GM23338 (cell line): Measurements from ENCODE around the gene ZNF627. TPM values are rescaled to one million over a fixed set of nuclear protein-coding genes. Genes with fewer than 3 reads are reported as not detected.
A peak's percentile ranks its signal among the peaks of the same experiment; 100 is the strongest.

Experiments used
- ATAC-seq: fragments of 200-7000 bp; cut with Tn5 transposase; 3 replicates; pipeline ENCODE4 v1.9.1; 2020
- DNase-seq: peaks from one replicate; pipeline ENCODE4 v3.0.0-alpha.2; 2015; ENCODE audit warnings: low spot score
- H2AFZ ChIP-seq: fragments of 200-600 bp; sonication (generic); 2 replicates; pipeline ENCODE4 v1.8.0; 2016; ENCODE audit warnings: antibody characterized with exemption, mild to moderate bottlenecking, moderate library complexity
- H3F3A ChIP-seq: fragments of 200-600 bp; sonication (generic); replicated peaks from 2 replicates; pipeline ENCODE4 v1.8.0; 2017; ENCODE audit warnings: antibody characterized with exemption, mixed run types, low read depth
- H3K27ac ChIP-seq: fragments of 200-600 bp; sonication (generic); 2 replicates; pipeline ENCODE4 v1.6.1; 2016; ENCODE audit warnings: low read depth
- H3K27me3 ChIP-seq: fragments of 200-600 bp; sonication (generic); 2 replicates; pipeline ENCODE4 v1.8.0; 2016; ENCODE audit warnings: mild to moderate bottlenecking, mixed run types, moderate library complexity; ENCODE audit not compliant: insufficient read depth
- H3K36me3 ChIP-seq: fragments of 200-600 bp; sonication (generic); 2 replicates; pipeline ENCODE4 v1.8.0; 2016; ENCODE audit warnings: mild to moderate bottlenecking; ENCODE audit not compliant: insufficient read depth
- H3K4me1 ChIP-seq: fragments of 200-600 bp; sonication (generic); 2 replicates; pipeline ENCODE4 v1.8.0; 2016; ENCODE audit warnings: mild to moderate bottlenecking, moderate library complexity; ENCODE audit not compliant: insufficient read depth
- H3K4me2 ChIP-seq: fragments of 200-600 bp; sonication (generic); 2 replicates; pipeline ENCODE4 v1.7.1; 2017; ENCODE audit warnings: mixed run types
- H3K4me3 ChIP-seq: fragments of 200-600 bp; sonication (generic); 2 replicates; pipeline ENCODE4 v1.6.1; 2016; ENCODE audit warnings: mixed run types
- H3K79me2 ChIP-seq: fragments of 200-600 bp; sonication (generic); replicated peaks from 2 replicates; pipeline ENCODE4 v1.8.0; 2017; ENCODE audit warnings: mild to moderate bottlenecking; ENCODE audit not compliant: insufficient read depth
- H3K9me2 ChIP-seq: fragments of 200-600 bp; sonication (generic); 2 replicates; pipeline ENCODE4 v1.8.0; 2017; ENCODE audit not compliant: insufficient read depth
- H4K20me1 ChIP-seq: fragments of 200-600 bp; sonication (generic); replicated peaks from 2 replicates; pipeline ENCODE4 v1.8.0; 2017; ENCODE audit warnings: mild to moderate bottlenecking; ENCODE audit not compliant: insufficient read depth
- H3K27ac Mint-ChIP-seq: 2 replicates; pipeline ENCODE4 v1.8.0; 2020; ENCODE audit warnings: inconsistent platforms, mild to moderate bottlenecking, moderate library complexity, mixed read lengths
- H3K27me3 Mint-ChIP-seq: 3 replicates; pipeline ENCODE4 v1.8.0; 2022; ENCODE audit warnings: low read depth, mild to moderate bottlenecking, moderate library complexity, mixed read lengths, inconsistent platforms; ENCODE audit not compliant: insufficient read depth, poor library complexity
- H3K36me3 Mint-ChIP-seq: 3 replicates; pipeline ENCODE4 v1.8.0; 2021; ENCODE audit warnings: low read depth, mild to moderate bottlenecking, inconsistent platforms, moderate library complexity, mixed read lengths
- H3K4me1 Mint-ChIP-seq: 3 replicates; pipeline ENCODE4 v1.8.0; 2020; ENCODE audit warnings: mild to moderate bottlenecking, inconsistent platforms, mixed read lengths
- H3K4me3 Mint-ChIP-seq: 3 replicates; pipeline ENCODE4 v1.8.0; 2021; ENCODE audit warnings: moderate library complexity, mild to moderate bottlenecking, inconsistent platforms, mixed read lengths
- H3K9me3 Mint-ChIP-seq: 3 replicates; pipeline ENCODE4 v1.8.0; 2020; ENCODE audit warnings: moderate library complexity, mild to moderate bottlenecking, inconsistent platforms, mixed read lengths
- CREB1 ChIP-seq: fragments of 250-450 bp; sonication (Bioruptor Pico); IDR thresholded peaks from 2 replicates; pipeline ENCODE4 v1.5.0; 2020; ENCODE audit warnings: low read depth, mild to moderate bottlenecking, moderate library complexity
- EZH2 ChIP-seq: fragments of 200-600 bp; sonication (generic); IDR thresholded peaks from one replicate; pipeline ENCODE4 v1.8.0; 2017; ENCODE audit warnings: antibody characterized with exemption, mild to moderate bottlenecking, low read depth; ENCODE audit not compliant: unreplicated experiment
- EZH2phosphoT487 ChIP-seq: fragments of 200-600 bp; sonication (generic); IDR thresholded peaks from one replicate; pipeline ENCODE4 v1.8.1; 2018; ENCODE audit warnings: antibody characterized with exemption; ENCODE audit not compliant: unreplicated experiment
- JUNB ChIP-seq: IDR thresholded peaks from one replicate; pipeline ENCODE4 v1.6.1; 2016; ENCODE audit warnings: antibody characterized with exemption; ENCODE audit not compliant: unreplicated experiment
- NANOG ChIP-seq: IDR thresholded peaks from 2 replicates; pipeline ENCODE4 v1.6.1; 2016; ENCODE audit warnings: antibody characterized with exemption, borderline replicate concordance
- POLR2AphosphoS5 ChIP-seq: IDR thresholded peaks from 2 replicates; pipeline ENCODE4 v1.6.1; 2016; ENCODE audit warnings: antibody characterized with exemption, low read depth
- STAT1 ChIP-seq: IDR thresholded peaks from one replicate; pipeline ENCODE4 v1.6.1; 2016; ENCODE audit warnings: antibody characterized with exemption; ENCODE audit not compliant: unreplicated experiment
- ZNF114 ChIP-seq: fragments of 250-450 bp; sonication (Bioruptor Pico); IDR thresholded peaks from 2 replicates; pipeline ENCODE4 v1.5.0; 2020; ENCODE audit warnings: mild to moderate bottlenecking, moderate library complexity
- ZNF331 ChIP-seq: fragments of 250-450 bp; sonication (Bioruptor Pico); IDR thresholded peaks from 2 replicates; pipeline ENCODE4 v1.5.0; 2020; ENCODE audit warnings: low read depth, mild to moderate bottlenecking, moderate library complexity
- polyA plus RNA-seq: library from polyadenylated mRNA; unstranded; fragments of >200 nt; fragmentation: Nextera tagmentation; extraction: Ambion mirVana; gene quantifications from 2 replicates; pipeline ENCODE4 v1.2.1, GENCODE V29; 2016
- total RNA-seq: library from RNA; depleted of rRNA; stranded (reverse); fragments of >200 nt; shearing (Covaris generic); gene quantifications from 2 replicates; pipeline ENCODE4 v1.2.3, GENCODE V29; 2014
- TF ChIP-seq, protein P1 (sequence below): fragments of 250-450 bp; sonication (Bioruptor Pico); IDR thresholded peaks from 2 replicates; pipeline ENCODE4 v1.5.0; 2020; ENCODE audit warnings: mild to moderate bottlenecking, moderate library complexity
- TF ChIP-seq, protein P2 (sequence below): IDR thresholded peaks from 2 replicates; pipeline ENCODE4 v1.6.1; 2016; ENCODE audit warnings: antibody characterized with exemption
- TF ChIP-seq, protein P3 (sequence below), 2 experiments: fragments of 200-600 bp in 1 of 2; sonication (generic) in 1 of 2; conservative IDR thresholded peaks; 2 replicates each; pipeline versions ENCODE4 v1.5.1 to v1.6.1; 2016 to 2017; ENCODE audit warnings: antibody characterized with exemption in 2 of 2, low read depth in 2 of 2, mild to moderate bottlenecking in 2 of 2, moderate library complexity in 1 of 2

ZNF627 gene
- total and polyA plus RNA-seq, 2 experiments from 2014 or later: 9.0 to 15.4 TPM

DNA sequence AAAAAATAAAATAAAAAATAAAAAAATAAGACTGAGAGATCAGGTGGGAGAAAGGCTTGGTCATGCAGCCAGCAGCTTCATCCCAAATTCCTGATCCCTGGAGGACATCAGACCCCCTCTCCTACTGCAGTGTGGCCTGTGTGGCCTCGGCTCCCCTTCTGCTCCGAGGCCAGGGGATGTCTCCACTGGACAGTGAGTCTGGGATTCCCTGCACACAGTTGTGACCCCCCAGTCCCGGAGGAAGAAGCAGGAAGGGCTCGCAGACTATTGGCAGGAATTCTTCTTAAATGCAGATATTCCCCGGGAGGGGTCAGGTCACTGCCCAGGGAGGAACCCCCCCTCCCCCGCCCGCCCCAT is 41.9 kb downstream of the ZNF627 start (continued):
- TF ChIP-seq EZH2phosphoT487: no peak
- TF ChIP-seq CREB1: no peak
- no peak for TF ChIP-seq POLR2AphosphoS5
- TF ChIP-seq EZH2: no peak
- TF ChIP-seq JUNB: no peak

DNA sequence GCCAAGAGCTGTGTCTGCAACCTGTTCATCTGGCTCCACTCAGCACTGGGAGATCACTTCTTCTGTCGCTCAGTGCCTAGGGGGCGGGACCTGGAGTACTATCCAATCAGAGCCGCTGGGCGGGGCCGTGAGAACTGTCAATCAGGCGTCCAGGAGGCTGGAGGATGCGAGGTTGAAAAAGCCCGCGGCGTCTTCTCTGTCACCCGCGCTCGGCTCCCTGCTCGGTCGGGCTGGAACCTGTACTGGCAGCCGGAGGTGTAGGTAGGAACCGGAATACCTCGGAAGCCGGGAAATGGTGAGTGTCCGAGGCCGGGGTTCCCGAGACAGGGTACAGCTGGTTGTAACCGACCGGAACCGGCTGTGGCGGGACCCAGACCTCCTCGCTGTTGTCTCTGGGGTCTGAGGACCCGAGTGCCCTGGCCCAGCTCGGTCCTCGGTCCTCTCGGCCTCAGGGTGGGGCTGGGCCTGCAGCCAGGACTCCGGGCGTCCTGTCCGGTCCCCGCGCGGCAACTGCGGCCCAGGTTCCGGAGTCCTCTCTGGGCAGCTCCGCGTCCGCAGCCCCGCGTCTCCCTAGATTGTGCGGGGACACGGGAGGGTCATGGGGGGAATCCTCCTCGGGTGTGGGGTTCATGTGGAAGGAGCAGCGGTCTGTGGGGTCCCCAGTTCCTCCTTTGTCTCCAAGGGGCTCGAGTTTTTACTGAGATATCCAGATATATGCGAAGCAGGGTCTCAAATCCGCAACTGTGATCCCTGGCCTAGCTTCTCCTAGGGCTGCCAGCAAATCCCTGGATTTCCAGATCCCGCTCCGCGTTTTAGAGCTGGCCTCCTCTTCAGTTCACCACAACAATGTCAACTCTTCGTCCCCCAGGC is 42.6 kb downstream of the ZNF627 start:
- Mint-ChIP-seq H3K36me3 (peaks cover 5% of the 10 kb centered on the region; the same call in 1 of the 3 replicates), H3K27ac (peak overlapping the region; percentile 89; the same call in 1 of the 2 replicates), H3K4me1 (0 out of 3 replicates have a peak, but pooled peaks cover 2% of the 10 kb centered on the region), H3K4me3 (peak overlapping the region; percentile 91), H3K27me3 (peaks cover 7% of the 10 kb centered on the region), H3K9me3 (peaks cover 4% of the 10 kb centered on the region)
- no peaks in the 10 kb centered on the region for H3K9me2 ChIP-seq
- no peaks in the 10 kb centered on the region for H3K27me3 ChIP-seq
- no peaks in the 10 kb centered on the region for H3F3A ChIP-seq
- peak overlapping the region; percentile 92 for H3K4me2 ChIP-seq
- H3K4me1 ChIP-seq: peaks cover 3% of the 10 kb centered on the region; the same call in 1 of the 2 replicates
- ATAC-seq (peak; percentile 98), DNase-seq (peak; percentile 100)
- H3K36me3 ChIP-seq: no peaks in the 10 kb centered on the region
- H2AFZ ChIP-seq: peak overlapping the region; percentile 99
- peak overlapping the region; percentile 96 for H3K4me3 ChIP-seq
- H3K79me2 ChIP-seq: peaks cover 3% of the 10 kb centered on the region
- no peaks in the 10 kb centered on the region for H4K20me1 ChIP-seq
- H3K27ac ChIP-seq: peak overlapping the region; percentile 74; the same call in 1 of the 2 replicates
- TF ChIP-seq STAT1: no peak
- no peak for TF ChIP-seq NANOG
- TF ChIP-seq, protein P1, sequence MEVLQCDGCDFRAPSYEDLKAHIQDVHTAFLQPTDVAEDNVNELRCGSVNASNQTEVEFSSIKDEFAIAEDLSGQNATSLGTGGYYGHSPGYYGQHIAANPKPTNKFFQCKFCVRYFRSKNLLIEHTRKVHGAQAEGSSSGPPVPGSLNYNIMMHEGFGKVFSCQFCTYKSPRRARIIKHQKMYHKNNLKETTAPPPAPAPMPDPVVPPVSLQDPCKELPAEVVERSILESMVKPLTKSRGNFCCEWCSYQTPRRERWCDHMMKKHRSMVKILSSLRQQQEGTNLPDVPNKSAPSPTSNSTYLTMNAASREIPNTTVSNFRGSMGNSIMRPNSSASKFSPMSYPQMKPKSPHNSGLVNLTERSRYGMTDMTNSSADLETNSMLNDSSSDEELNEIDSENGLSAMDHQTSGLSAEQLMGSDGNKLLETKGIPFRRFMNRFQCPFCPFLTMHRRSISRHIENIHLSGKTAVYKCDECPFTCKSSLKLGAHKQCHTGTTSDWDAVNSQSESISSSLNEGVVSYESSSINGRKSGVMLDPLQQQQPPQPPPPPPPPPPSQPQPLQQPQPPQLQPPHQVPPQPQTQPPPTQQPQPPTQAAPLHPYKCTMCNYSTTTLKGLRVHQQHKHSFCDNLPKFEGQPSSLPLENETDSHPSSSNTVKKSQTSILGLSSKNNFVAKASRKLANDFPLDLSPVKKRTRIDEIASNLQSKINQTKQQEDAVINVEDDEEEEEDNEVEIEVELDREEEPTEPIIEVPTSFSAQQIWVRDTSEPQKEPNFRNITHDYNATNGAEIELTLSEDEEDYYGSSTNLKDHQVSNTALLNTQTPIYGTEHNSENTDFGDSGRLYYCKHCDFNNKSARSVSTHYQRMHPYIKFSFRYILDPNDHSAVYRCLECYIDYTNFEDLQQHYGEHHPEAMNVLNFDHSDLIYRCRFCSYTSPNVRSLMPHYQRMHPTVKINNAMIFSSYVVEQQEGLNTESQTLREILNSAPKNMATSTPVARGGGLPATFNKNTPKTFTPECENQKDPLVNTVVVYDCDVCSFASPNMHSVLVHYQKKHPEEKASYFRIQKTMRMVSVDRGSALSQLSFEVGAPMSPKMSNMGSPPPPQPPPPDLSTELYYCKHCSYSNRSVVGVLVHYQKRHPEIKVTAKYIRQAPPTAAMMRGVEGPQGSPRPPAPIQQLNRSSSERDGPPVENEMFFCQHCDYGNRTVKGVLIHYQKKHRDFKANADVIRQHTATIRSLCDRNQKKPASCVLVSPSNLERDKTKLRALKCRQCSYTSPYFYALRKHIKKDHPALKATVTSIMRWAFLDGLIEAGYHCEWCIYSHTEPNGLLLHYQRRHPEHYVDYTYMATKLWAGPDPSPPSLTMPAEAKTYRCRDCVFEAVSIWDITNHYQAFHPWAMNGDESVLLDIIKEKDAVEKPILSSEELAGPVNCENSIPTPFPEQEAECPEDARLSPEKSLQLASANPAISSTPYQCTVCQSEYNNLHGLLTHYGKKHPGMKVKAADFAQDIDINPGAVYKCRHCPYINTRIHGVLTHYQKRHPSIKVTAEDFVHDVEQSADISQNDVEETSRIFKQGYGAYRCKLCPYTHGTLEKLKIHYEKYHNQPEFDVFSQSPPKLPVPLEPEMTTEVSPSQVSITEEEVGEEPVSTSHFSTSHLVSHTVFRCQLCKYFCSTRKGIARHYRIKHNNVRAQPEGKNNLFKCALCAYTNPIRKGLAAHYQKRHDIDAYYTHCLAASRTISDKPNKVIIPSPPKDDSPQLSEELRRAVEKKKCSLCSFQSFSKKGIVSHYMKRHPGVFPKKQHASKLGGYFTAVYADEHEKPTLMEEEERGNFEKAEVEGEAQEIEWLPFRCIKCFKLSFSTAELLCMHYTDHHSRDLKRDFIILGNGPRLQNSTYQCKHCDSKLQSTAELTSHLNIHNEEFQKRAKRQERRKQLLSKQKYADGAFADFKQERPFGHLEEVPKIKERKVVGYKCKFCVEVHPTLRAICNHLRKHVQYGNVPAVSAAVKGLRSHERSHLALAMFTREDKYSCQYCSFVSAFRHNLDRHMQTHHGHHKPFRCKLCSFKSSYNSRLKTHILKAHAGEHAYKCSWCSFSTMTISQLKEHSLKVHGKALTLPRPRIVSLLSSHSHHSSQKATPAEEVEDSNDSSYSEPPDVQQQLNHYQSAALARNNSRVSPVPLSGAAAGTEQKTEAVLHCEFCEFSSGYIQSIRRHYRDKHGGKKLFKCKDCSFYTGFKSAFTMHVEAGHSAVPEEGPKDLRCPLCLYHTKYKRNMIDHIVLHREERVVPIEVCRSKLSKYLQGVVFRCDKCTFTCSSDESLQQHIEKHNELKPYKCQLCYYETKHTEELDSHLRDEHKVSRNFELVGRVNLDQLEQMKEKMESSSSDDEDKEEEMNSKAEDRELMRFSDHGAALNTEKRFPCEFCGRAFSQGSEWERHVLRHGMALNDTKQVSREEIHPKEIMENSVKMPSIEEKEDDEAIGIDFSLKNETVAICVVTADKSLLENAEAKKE: no peak
- TF ChIP-seq JUNB: no peak
- no peak for TF ChIP-seq ZNF331 (CRISPR knock-in tag)
- TF ChIP-seq EZH2phosphoT487: no peak
- peak; percentile 34 for TF ChIP-seq EZH2
- no peak for TF ChIP-seq ZNF114 (CRISPR knock-in tag)
- TF ChIP-seq, protein P2, sequence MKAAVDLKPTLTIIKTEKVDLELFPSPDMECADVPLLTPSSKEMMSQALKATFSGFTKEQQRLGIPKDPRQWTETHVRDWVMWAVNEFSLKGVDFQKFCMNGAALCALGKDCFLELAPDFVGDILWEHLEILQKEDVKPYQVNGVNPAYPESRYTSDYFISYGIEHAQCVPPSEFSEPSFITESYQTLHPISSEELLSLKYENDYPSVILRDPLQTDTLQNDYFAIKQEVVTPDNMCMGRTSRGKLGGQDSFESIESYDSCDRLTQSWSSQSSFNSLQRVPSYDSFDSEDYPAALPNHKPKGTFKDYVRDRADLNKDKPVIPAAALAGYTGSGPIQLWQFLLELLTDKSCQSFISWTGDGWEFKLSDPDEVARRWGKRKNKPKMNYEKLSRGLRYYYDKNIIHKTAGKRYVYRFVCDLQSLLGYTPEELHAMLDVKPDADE: no peak
- TF ChIP-seq, protein P3, sequence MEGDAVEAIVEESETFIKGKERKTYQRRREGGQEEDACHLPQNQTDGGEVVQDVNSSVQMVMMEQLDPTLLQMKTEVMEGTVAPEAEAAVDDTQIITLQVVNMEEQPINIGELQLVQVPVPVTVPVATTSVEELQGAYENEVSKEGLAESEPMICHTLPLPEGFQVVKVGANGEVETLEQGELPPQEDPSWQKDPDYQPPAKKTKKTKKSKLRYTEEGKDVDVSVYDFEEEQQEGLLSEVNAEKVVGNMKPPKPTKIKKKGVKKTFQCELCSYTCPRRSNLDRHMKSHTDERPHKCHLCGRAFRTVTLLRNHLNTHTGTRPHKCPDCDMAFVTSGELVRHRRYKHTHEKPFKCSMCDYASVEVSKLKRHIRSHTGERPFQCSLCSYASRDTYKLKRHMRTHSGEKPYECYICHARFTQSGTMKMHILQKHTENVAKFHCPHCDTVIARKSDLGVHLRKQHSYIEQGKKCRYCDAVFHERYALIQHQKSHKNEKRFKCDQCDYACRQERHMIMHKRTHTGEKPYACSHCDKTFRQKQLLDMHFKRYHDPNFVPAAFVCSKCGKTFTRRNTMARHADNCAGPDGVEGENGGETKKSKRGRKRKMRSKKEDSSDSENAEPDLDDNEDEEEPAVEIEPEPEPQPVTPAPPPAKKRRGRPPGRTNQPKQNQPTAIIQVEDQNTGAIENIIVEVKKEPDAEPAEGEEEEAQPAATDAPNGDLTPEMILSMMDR (conservative IDR thresholded peaks at IDR 0.05; ENCODE audit: low read depth in 2 of 2): no peak
- 0 out of 2 replicates have a peak, but pooled peaks have one; percentile 6 for TF ChIP-seq CREB1
- no peak for TF ChIP-seq POLR2AphosphoS5
